CD8-positive, alpha-beta memory T cell (primary cell): Measurements from ENCODE around the gene DOLK. TPM values are rescaled to one million over a fixed set of nuclear protein-coding genes. Genes with fewer than 3 reads are reported as not detected.
A peak's percentile ranks its signal among the peaks of the same experiment; 100 is the strongest.

Experiments used
- CTCF ChIA-PET: fragments of 350-600 bp; sonication (Branson Sonifier 250); formaldehyde crosslinking; loops from one replicate; lab custom pipeline; 2021; ENCODE audit warnings: antibody characterized with exemption; lab: Charles Lee
- POLR2A ChIA-PET: fragments of 350-600 bp; sonication (Branson Sonifier 250); formaldehyde crosslinking; loops from one replicate; lab custom pipeline; 2021; ENCODE audit warnings: antibody characterized with exemption; lab: Charles Lee
- DNase-seq, 5 donors: peaks; one replicate each; pipeline versions ENCODE4 v3.0.0 to v3.0.0-alpha.2; 2020 to 2022; ENCODE audit warnings: mixed read lengths in 1 of 5
- H3K27ac ChIP-seq: one replicate; pipeline ENCODE4 v1.7.0; 2013; ENCODE audit warnings: low read depth, mild to moderate bottlenecking, low read length, moderate library complexity
- H3K27me3 ChIP-seq: 2 replicates; pipeline ENCODE4 v1.7.0; 2013; ENCODE audit warnings: low read length, mild to moderate bottlenecking; ENCODE audit not compliant: insufficient read depth, poor library complexity, severe bottlenecking
- H3K36me3 ChIP-seq: 2 replicates; pipeline ENCODE4 v1.7.0; 2013; ENCODE audit warnings: mild to moderate bottlenecking, low read length, moderate library complexity; ENCODE audit not compliant: insufficient read depth
- H3K4me1 ChIP-seq: 2 replicates; pipeline ENCODE4 v1.7.0; 2013; ENCODE audit warnings: mild to moderate bottlenecking, low read length, moderate library complexity; ENCODE audit not compliant: insufficient read depth
- H3K4me3 ChIP-seq: 2 replicates; pipeline ENCODE4 v1.7.0; 2013; ENCODE audit warnings: mild to moderate bottlenecking, low read length
- H3K9me3 ChIP-seq: 2 replicates; pipeline ENCODE4 v1.7.0; 2013; ENCODE audit warnings: mild to moderate bottlenecking, low read length
- H3K27ac Mint-ChIP-seq, 8 donors: one replicate each; pipeline ENCODE4 v1.8.0; 2020 to 2021; ENCODE audit warnings: mixed read lengths in 8 of 8, mild to moderate bottlenecking in 6 of 8, inconsistent platforms in 3 of 8, moderate library complexity in 3 of 8
- H3K27me3 Mint-ChIP-seq, 2 donors: one replicate each; pipeline ENCODE4 v1.8.0; 2020 to 2021; ENCODE audit warnings: mixed read lengths in 2 of 2, mild to moderate bottlenecking in 1 of 2, moderate library complexity in 1 of 2
- H3K36me3 Mint-ChIP-seq, 3 donors: one replicate each; pipeline ENCODE4 v1.8.0; 2020 to 2021; ENCODE audit warnings: mixed read lengths in 3 of 3, inconsistent platforms in 1 of 3, mild to moderate bottlenecking in 1 of 3
- H3K4me1 Mint-ChIP-seq, 3 donors: one replicate each; pipeline ENCODE4 v1.8.0; 2020 to 2021; ENCODE audit warnings: mixed read lengths in 3 of 3, inconsistent platforms in 1 of 3, mild to moderate bottlenecking in 1 of 3
- H3K4me3 Mint-ChIP-seq, 7 donors: one replicate each; pipeline ENCODE4 v1.8.0; 2020 to 2021; ENCODE audit warnings: mixed read lengths in 7 of 7, mild to moderate bottlenecking in 6 of 7, moderate library complexity in 4 of 7, inconsistent platforms in 2 of 7
- H3K9me3 Mint-ChIP-seq, 5 donors: one replicate each; pipeline ENCODE4 v1.8.0; 2020 to 2022; ENCODE audit warnings: mixed read lengths in 5 of 5, mild to moderate bottlenecking in 3 of 5, moderate library complexity in 2 of 5, inconsistent platforms in 1 of 5
- polyA plus RNA-seq: library from polyadenylated mRNA; unstranded; fragments of 300-500 nt; fragmentation: Illumina TruSeq; gene quantifications from one replicate; pipeline ENCODE4 v1.2.3, GENCODE V29; 2021
- total RNA-seq, 2 experiments: library from RNA; stranded (reverse); gene quantifications; one replicate each; pipeline ENCODE4 v1.2.3, GENCODE V29; 2021

The DOLK gene
- total and polyA plus RNA-seq, 3 experiments from 2014 or later, result 6.8 to 17.1 (median 15.3) TPM

- CTCF ChIA-PET, result no interaction called here
- Histone ChIP-seq H3K4me3 (no peak overlapping the region), H3K4me1 (peaks cover 4% of the 10 kb centered on the region), H3K9me3 (no peaks in the 10 kb centered on the region), H3K27me3 (no peaks in the 10 kb centered on the region), H3K36me3 (no peaks in the 10 kb centered on the region), H3K27ac (no peak overlapping the region)
- Mint-ChIP-seq H3K27ac (no peak overlapping the region), H3K9me3 (no peaks in the 10 kb centered on the region), H3K27me3 (no peaks in the 10 kb centered on the region), H3K4me3 (no peak overlapping the region), H3K36me3 (peaks cover 0 to 7% (median 0%) of the 10 kb centered on the region in 3 donors), H3K4me1 (peaks cover 8% of the 10 kb centered on the region in 3 donors)
- peak in 1 of 5 donors; percentile 32 for DNase-seq
- POLR2A ChIA-PET, result no interaction called here
These were observed 6.3 kb downstream of the DOLK start for GRCh38 chr9:128940946-128941755.

- Mint-ChIP-seq H3K27ac (no peak overlapping the region), H3K27me3 (no peaks in the 10 kb centered on the region), H3K4me3 (no peak overlapping the region), H3K36me3 (no peaks in the 10 kb centered on the region), H3K9me3 (no peaks in the 10 kb centered on the region), H3K4me1 (peaks cover under 1% of the 10 kb centered on the region in 3 donors)
- Histone ChIP-seq H3K27ac (no peak overlapping the region), H3K27me3 (no peaks in the 10 kb centered on the region), H3K36me3 (no peaks in the 10 kb centered on the region), H3K4me3 (no peak overlapping the region), H3K4me1 (no peaks in the 10 kb centered on the region), H3K9me3 (no peaks in the 10 kb centered on the region)
- DNase-seq, result peak in 1 of 5 donors; percentile 30
- CTCF ChIA-PET, result no interaction called here
- POLR2A ChIA-PET, result no interaction called here
These were observed 7.0 kb downstream of the DOLK start for GRCh38 chr9:128940271-128940921.

GRCh38 chr9:128937310-128938165 is 9.9 kb downstream of the DOLK start:
- H3K4me1 ChIP-seq, result no peaks in the 10 kb centered on the region
- Mint-ChIP-seq H3K27me3 (no peaks in the 10 kb centered on the region), H3K4me1 (no peaks in the 10 kb centered on the region), H3K9me3 (no peaks in the 10 kb centered on the region), H3K4me3 (no peak overlapping the region), H3K27ac (no peak overlapping the region), H3K36me3 (no peaks in the 10 kb centered on the region)
- CTCF ChIA-PET, result interaction anchor here (2.1 kb wide), 1 partner anchor 9 kb away, joined by 9 read pairs; no protein-coding TSS in a partner anchor
- H3K36me3 ChIP-seq, result no peaks in the 10 kb centered on the region
- POLR2A ChIA-PET, result no interaction called here
- no peak overlapping the region for H3K4me3 ChIP-seq
- DNase-seq, result peak in 1 of 5 donors; percentile 5
- no peaks in the 10 kb centered on the region for H3K27me3 ChIP-seq
- H3K9me3 ChIP-seq, result no peaks in the 10 kb centered on the region
- no peak overlapping the region for H3K27ac ChIP-seq

- H3K36me3 ChIP-seq, result no peaks in the 10 kb centered on the region
- CTCF ChIA-PET, result interaction anchor here (2.1 kb wide), 1 partner anchor 8 kb away, joined by 9 read pairs; no protein-coding TSS in a partner anchor
- Mint-ChIP-seq H3K27me3 (no peaks in the 10 kb centered on the region), H3K4me1 (no peaks in the 10 kb centered on the region), H3K36me3 (no peaks in the 10 kb centered on the region), H3K4me3 (no peak overlapping the region), H3K9me3 (no peaks in the 10 kb centered on the region), H3K27ac (peak overlapping the region in 1 of 8 donors; percentile 50)
- no peak overlapping the region for H3K27ac ChIP-seq
- no peaks in the 10 kb centered on the region for H3K27me3 ChIP-seq
- peak in 1 of 5 donors; percentile 15 for DNase-seq
- no peaks in the 10 kb centered on the region for H3K9me3 ChIP-seq
- no peaks in the 10 kb centered on the region for H3K4me1 ChIP-seq
- POLR2A ChIA-PET, result no interaction called here
- H3K4me3 ChIP-seq, result no peak overlapping the region
These were observed 11.1 kb downstream of the DOLK start for GRCh38 chr9:128936171-128936865.

GRCh38 chr9:128933731-128934130 is 13.7 kb downstream of the DOLK start:
- POLR2A ChIA-PET, result no interaction called here
- no peak overlapping the region for H3K27ac ChIP-seq
- no peaks in the 10 kb centered on the region for H3K9me3 ChIP-seq
- no peak for DNase-seq
- H3K9me3 Mint-ChIP-seq, result no peaks in the 10 kb centered on the region
- H3K36me3 ChIP-seq, result no peaks in the 10 kb centered on the region
- H3K27ac Mint-ChIP-seq, result no peak overlapping the region
- CTCF ChIA-PET, result no interaction called here
- no peak overlapping the region for H3K4me3 Mint-ChIP-seq
- H3K4me1 Mint-ChIP-seq, result no peaks in the 10 kb centered on the region
- no peak overlapping the region for H3K4me3 ChIP-seq
- no peaks in the 10 kb centered on the region for H3K27me3 ChIP-seq
- no peaks in the 10 kb centered on the region for H3K36me3 Mint-ChIP-seq
- no peaks in the 10 kb centered on the region for H3K4me1 ChIP-seq
- no peaks in the 10 kb centered on the region for H3K27me3 Mint-ChIP-seq

- no peak overlapping the region for H3K27ac ChIP-seq
- H3K4me1 ChIP-seq, result peaks cover 5% of the 10 kb centered on the region
- no peak for DNase-seq
- Mint-ChIP-seq H3K4me1 (peaks cover 6 to 9% (median 6%) of the 10 kb centered on the region in 3 donors), H3K4me3 (no peak overlapping the region), H3K36me3 (no peaks in the 10 kb centered on the region), H3K27me3 (no peaks in the 10 kb centered on the region), H3K27ac (no peak overlapping the region), H3K9me3 (no peaks in the 10 kb centered on the region)
- CTCF ChIA-PET, result interaction anchor here (1.1 to 11.7 kb wide), 5 partner anchors 15 to 510 kb away, joined by 3 to 155 read pairs (median 4); no protein-coding TSS in a partner anchor
- no peaks in the 10 kb centered on the region for H3K9me3 ChIP-seq
- H3K4me3 ChIP-seq, result no peak overlapping the region
- H3K36me3 ChIP-seq, result no peaks in the 10 kb centered on the region
- H3K27me3 ChIP-seq, result no peaks in the 10 kb centered on the region
- POLR2A ChIA-PET, result no interaction called here
These were observed 17.8 kb downstream of the DOLK start for GRCh38 chr9:128929560-128929959.

- Histone ChIP-seq H3K27me3 (no peaks in the 10 kb centered on the region), H3K4me3 (no peak overlapping the region), H3K9me3 (no peaks in the 10 kb centered on the region), H3K27ac (no peak overlapping the region), H3K4me1 (peaks cover 5% of the 10 kb centered on the region), H3K36me3 (no peaks in the 10 kb centered on the region)
- H3K4me3 Mint-ChIP-seq, result no peak overlapping the region
- H3K36me3 Mint-ChIP-seq, result no peaks in the 10 kb centered on the region
- H3K4me1 Mint-ChIP-seq, result peaks cover 6 to 9% (median 6%) of the 10 kb centered on the region in 3 donors
- DNase-seq, result no peak
- H3K27ac Mint-ChIP-seq, result no peak overlapping the region
- no peaks in the 10 kb centered on the region for H3K27me3 Mint-ChIP-seq
- CTCF ChIA-PET, result interaction anchor here (0.6 to 11.7 kb wide), 25 partner anchors 8 to 510 kb away, joined by 3 to 155 read pairs (median 4); partner anchors contain the start of genes ENDOG, KYAT1 and LRRC8A
- POLR2A ChIA-PET, result interaction anchor here (0.6 kb wide), 1 partner anchor 283 kb away, joined by 8 read pairs; no protein-coding TSS in a partner anchor
- H3K9me3 Mint-ChIP-seq, result no peaks in the 10 kb centered on the region
These were observed 18.8 kb downstream of the DOLK start for GRCh38 chr9:128928624-128929023.
